GM21423 (cell line): ENCODE data around the gene MBNL2.

Experiments used
- ATAC-seq: cut with Tn5 transposase; IDR thresholded peaks from one replicate; pipeline ENCODE4 v1.9.1; 2021; ENCODE audit warnings: mild to moderate bottlenecking, moderate library complexity; ENCODE audit not compliant: unreplicated experiment

Gene MBNL2

DNA sequence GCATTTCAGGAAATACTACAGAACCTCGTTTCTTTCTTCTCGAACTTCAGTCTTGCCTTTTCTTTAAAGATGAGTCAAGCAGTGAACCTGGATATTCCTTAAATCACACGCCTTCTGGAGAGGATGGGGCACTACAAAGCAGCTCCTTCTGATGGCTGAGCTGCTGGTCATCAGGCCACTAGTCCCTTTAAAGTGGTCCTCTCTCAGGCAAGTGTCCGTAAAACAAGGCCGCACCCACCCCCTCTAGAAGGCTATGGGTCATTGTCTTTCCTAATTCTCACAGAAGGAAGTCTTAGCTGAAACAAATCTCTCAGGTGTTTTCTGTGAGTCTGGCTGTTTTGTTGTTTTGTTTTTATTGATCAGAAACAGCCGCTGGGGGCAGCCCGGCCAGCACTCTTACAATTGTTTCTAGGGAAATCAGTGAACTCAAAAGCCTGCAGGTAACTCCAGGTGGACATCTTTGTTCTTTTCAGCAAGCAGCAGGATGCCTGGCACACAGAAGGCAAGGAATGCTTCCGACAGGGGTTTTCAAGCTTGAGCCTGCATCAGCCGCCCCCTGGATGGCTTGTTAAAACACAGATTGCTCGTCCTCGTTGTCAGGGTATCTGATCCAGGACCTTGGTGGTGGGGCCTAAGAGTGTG, 45.4 kb downstream of the MBNL2 start:
- no peak for ATAC-seq

DNA sequence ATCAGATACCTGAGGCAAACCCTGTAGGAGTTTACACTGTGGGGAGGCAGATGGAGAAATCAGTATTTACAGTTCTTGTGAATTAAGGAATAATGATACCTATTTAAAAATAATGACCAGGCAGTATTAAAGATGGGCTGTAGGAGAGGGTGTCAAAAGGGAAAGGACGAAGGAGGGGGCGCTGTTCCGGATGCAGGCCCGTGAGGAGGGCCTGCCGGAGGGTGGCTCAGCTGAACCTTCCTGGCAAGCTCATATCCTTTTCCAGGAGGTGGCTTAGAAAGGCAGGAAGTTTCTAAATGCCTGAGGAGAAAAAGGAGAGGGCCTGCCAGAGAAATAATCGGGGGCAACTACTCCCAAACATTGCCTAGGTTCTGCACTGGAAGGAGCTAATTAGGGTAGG, 46.6 kb downstream of the MBNL2 start:
- ATAC-seq, result no peak

GRCh38 chr13:97269603-97270002, 47.5 kb downstream of the MBNL2 start:
- ATAC-seq, result no peak

GRCh38 chr13:97272526-97272925, 50.4 kb downstream of the MBNL2 start:
- ATAC-seq, result no peak

DNA sequence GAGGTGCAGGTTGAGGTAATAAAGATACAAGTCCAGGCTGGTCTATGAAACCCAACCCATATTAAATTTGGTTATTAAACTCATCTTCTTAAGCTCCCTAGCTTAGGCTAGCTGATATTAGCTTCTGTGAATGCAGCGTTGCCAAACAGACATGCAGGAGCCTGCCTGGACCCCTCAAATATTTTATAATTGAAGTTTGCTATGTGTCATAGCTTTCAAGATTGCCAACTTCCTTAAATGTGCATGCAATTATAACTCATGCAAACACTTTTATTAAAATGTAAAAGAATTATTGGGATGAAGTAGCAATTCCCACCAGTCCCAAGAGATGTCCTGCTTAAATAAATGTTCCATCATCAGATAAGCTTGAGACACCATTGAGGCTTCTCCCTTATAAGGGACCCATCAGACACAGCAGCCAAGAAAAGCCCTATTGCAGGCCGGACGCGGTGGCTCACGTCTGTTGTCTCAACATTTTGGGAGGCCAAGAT, 51.3 kb downstream of the MBNL2 start:
- no peak for ATAC-seq

DNA sequence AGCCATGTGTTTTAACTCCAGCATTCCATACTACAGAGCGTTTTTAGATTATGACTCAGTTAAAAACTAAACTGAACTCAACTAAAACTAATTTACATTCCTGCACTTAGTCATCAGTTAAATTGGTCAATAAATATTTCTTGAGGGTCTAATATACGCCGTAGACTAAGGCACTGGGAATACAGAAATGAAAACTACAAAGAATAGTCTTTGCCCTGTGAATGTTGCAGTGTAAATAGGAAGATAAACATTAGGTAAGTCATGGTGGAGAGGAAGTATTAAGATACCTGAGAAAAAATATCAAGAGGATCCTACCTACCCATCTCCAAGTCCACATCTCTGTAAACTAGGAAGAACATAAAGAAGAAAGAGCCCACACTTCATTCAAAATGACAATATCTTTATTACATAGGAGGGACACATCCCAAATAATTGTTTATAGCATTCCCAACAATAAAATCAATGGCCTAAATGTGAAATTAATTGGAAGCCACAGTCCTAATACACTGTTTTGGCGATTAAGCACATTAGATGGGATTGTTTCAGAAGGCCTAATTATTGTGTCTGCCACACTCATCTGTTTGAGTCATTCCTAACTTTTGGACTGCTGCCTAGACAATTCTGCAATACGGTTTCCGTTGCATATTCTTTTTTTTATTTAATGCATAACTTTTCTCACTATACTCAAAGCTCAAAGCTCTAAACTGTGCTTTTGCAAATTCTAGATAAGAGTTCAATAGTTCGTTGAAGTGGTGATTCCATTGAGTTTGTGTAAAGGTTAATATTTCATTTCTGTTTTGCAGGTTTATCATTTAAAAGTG, 52.9 kb downstream of the MBNL2 start:
- ATAC-seq, result no peak

- ATAC-seq, result no peak
These were observed 53.8 kb downstream of the MBNL2 start for GRCh38 chr13:97275776-97276501.

GRCh38 chr13:97276862-97277269, 54.7 kb downstream of the MBNL2 start:
- no peak for ATAC-seq

DNA sequence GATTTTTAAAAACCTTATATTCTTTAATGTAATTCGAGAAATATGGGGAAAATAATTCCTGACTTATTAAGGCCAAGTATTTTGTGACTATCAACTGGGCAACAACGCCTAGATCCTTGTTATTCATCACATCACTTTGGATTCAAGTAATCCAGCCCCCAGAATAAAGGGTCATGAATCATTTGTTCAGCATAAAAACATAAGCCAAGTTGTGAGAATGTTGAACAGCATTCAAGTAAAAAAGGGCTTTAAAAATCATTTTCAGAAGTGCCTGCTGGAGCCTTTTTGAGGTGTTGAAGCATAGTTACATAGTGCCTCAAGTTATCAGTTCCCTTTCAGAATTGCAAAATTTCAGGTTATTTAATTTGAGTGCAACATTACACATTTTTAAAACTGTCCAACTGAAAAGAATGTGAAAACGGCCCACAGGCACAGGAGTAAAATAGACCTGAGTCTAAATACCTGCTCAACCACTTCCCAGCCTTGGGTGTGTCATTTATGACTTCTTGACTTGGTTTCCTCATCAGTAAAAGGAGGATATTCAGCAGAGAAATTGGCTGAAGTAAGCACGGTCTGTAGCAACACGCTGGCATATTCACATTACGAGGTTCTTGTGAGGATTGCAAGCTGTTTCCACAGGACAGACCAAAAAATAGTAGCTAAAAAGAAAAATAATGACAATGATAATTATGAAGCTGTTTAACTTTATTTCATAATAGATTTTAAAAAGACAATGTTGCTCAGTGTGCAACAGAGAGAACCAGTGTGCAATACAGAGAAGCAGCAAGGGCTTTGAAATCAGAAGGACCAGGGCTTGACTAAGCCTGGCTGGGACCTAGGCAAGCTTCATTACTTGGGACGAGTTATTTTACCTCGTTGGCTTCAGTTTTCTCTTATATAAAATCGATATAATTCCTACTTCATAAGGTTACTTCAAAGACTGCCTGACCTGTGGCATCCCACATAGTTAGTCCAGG, 56.6 kb downstream of the MBNL2 start:
- ATAC-seq, result no peak

GRCh38 chr13:97279913-97280312, 57.8 kb downstream of the MBNL2 start:
- no peak for ATAC-seq

DNA sequence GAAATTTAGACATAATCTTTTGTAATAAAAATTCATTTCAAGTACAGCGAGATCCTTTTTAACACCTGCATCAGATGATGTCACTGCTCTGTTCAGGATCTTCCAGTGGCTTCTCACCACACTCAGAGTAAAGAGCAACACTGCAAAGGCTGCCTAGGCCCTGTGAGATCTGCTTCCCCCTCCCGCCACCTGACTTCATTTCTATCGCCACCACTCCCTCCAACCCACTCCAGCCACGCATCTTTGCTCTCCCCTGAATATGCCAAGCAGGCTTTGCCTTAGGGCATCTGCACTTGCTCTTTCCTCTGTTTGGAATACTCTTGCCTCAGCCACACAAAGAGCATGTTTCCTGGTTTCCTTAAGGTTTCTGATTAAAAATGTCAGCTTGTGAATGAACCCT, 58.3 kb downstream of the MBNL2 start:
- no peak for ATAC-seq

DNA sequence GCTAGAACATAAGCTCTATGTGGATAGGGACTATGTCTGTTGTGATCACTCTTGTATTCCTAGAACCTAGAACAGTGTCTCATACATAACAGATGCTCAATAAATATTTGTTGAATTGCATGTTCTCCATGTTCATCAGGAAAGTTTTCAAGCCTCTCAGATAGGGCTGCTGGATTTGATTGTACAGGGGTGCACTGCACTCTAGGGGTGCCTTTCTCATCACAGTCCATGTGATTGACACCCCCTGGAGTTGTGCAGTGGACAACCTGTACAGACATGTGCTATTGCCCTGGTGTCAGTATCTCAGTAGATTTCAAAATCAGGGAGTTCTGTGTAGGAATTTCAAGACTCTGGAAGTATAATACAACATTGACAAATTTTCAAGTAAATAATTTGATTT, 58.9 kb downstream of the MBNL2 start:
- ATAC-seq, result no peak

GRCh38 chr13:97282705-97283104, 60.6 kb downstream of the MBNL2 start:
- no peak for ATAC-seq

DNA sequence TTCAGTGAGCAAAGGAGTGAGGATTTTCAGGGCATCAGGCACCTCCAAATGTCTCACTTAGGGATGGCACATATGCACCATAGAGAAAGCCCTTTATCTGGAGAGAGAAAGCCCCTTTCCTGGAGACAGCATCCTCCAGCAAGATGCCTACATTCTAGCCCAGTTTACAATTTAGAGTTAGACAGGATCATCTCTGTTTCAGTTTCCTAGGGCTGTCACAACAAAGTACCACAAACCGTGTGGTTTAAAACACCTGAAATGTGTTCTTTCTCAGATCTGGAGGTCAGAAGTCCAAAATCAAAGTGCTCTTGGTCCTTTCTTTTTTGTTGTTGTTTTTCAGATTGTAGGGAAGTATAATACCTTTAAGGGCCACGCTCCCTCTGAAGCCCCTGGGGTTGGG, 61.8 kb downstream of the MBNL2 start:
- ATAC-seq, result no peak

GRCh38 chr13:97284558-97284957, 62.4 kb downstream of the MBNL2 start:
- no peak for ATAC-seq

DNA sequence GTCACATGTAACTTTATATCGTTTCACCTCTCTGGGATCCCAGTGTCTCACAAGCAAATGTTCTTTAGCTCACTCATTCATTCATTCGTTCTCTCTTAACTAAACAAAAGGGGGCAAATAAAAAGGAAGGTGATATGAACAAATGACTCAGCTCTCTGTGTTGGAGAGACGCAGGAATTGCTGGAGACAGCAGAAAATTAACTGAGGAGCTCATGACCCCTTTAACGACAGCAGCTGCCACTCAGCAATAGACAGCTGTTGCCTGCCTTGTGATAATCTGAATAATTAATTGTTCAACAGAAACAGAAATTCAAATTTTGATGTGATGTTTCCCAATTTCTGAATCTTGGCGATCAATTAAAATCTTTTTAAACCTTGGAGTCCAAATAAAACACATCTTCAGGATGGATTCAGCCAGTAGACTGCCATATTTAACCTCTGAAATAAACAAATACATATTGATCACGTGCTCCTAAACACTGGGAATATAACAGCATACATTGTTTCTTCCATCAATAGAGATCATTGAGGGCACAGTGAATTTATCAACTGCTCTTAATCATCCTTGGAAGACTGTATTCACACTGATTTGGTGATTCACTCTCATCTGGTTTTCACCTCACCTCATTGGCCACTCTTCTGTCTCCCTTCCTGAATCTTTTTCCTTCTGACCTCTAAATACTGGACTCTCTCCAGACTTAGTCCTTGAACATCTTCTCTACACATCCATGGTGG, 63.3 kb downstream of the MBNL2 start:
- ATAC-seq, result no peak

GRCh38 chr13:97286317-97287046, 64.3 kb downstream of the MBNL2 start:
- no peak for ATAC-seq

DNA sequence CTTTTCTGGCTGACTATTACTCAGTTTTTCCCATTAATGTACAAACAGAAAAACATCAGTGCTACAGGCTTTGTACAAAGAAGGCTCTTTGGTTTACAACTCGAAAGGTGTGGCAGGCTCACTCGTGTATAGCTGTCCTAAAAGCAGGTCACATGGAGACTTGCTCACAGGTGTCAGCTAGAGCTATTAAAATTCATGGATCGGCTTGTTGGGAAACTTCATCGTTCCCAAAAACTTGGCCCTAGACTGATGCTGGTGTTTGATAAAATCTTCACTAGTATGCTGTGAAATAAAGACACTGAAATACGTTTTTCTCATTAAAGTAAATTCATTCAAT, 64.9 kb downstream of the MBNL2 start:
- no peak for ATAC-seq

DNA sequence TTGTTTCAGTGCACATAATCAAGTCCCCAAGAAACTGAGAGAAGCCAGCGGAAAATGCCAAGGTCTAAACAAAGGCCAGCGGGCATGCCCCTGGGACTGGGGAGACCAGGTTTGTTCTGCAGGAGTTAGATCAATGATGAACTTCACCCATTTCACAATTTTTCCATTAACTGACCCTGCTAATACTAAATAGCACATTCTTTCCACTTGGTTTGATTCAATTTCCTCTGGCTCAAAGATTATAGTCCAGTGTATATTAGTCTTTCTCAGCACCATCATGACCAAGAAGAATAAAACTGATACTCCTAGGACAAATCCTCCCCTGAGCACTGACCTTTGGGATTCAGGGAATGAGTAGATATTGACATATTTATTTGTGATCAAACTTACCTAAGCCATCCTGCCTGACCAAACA, 66.4 kb downstream of the MBNL2 start:
- ATAC-seq, result no peak
